22Rv1 (cell line): Measurements from ENCODE around the gene CLK1.

Experiments used
- CTCF ChIP-seq: fragments of 450-650 bp; IDR thresholded peaks from 2 replicates; pipeline ENCODE4 v1.5.1; 2017; ENCODE audit warnings: mild to moderate bottlenecking
- ZFX ChIP-seq: fragments of 450-650 bp; IDR thresholded peaks from 2 replicates; pipeline ENCODE4 v1.6.1; 2017; ENCODE audit warnings: antibody characterized with exemption, borderline replicate concordance

- TF ChIP-seq CTCF (no peak), ZFX (no peak)
These were observed 13.8 kb downstream of the CLK1 start for GRCh38 chr2:200850512-200851256.
